22Rv1 (cell line): Measurements from ENCODE around the gene USP30.

Source experiments
- ZFX ChIP-seq: fragments of 450-650 bp; IDR thresholded peaks from 2 replicates; pipeline ENCODE4 v1.6.1; 2017; ENCODE audit warnings: antibody characterized with exemption, borderline replicate concordance
- TF ChIP-seq, protein P1 (sequence below): fragments of 450-650 bp; IDR thresholded peaks from 2 replicates; pipeline ENCODE4 v1.5.1; 2017; ENCODE audit warnings: mild to moderate bottlenecking

DNA sequence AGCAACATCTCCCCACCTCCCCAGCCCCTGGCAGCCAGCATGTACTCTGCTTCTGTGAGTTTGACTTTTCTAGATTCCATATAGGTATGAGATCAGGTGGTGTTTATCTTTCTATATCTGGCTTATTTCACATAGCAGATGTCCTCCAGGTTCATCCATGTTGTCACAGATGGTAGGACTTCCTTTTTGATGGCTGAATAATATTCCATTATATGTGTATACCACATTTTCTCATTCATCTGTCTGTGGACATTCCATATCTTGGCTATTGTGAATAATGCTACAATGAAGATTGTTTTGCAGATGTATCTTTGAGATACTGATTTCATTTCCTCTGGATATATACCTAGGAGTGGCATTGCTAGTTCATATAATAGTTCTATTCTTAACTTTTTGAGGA, 22.5 kb downstream of the USP30 start:
- TF ChIP-seq, protein P1, sequence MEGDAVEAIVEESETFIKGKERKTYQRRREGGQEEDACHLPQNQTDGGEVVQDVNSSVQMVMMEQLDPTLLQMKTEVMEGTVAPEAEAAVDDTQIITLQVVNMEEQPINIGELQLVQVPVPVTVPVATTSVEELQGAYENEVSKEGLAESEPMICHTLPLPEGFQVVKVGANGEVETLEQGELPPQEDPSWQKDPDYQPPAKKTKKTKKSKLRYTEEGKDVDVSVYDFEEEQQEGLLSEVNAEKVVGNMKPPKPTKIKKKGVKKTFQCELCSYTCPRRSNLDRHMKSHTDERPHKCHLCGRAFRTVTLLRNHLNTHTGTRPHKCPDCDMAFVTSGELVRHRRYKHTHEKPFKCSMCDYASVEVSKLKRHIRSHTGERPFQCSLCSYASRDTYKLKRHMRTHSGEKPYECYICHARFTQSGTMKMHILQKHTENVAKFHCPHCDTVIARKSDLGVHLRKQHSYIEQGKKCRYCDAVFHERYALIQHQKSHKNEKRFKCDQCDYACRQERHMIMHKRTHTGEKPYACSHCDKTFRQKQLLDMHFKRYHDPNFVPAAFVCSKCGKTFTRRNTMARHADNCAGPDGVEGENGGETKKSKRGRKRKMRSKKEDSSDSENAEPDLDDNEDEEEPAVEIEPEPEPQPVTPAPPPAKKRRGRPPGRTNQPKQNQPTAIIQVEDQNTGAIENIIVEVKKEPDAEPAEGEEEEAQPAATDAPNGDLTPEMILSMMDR: no peak
- TF ChIP-seq ZFX: no peak
